ENCODE measurements around the gene ZDHHC14. TPM values are rescaled to one million over a fixed set of nuclear protein-coding genes. Genes with fewer than 3 reads are reported as not detected.

Gene ZDHHC14
- total and polyA plus RNA-seq, 2 of the 8 experiments (the other 6 are each of a cell fraction or from before 2014, with no cell fraction given) = 2.9 to 5.3 TPM

DNA sequence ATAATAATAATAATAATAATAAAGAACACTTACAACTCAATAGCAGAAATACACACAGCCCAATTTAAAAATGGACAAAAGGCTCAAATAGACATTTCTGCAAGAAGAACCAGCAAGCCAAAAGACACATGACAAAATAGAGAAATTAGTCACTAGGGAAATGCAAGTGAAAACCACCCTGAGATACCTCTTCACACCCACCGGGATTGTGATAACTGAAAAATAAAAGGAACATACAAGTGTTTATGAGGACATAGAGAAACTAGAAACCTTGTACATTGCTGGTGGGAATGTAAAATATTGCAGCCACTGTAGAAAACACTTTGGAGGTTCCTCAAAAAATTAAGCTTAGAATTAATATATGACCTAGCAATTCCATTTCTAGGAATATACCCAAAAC is 59.2 kb downstream of the ZDHHC14 start:
- Histone ChIP-seq H4K5ac (ENCODE audit: insufficient read length, low read depth, low read length) (no peak overlapping the region), H3K18ac (ENCODE audit: extremely low read depth, low read length) (no peak overlapping the region), H3K9ac (replicated peaks in 1 of 4; ENCODE audit: extremely low read depth in 1 of 4, low read depth in 3 of 4, low read length in 3 of 4) (no peak overlapping the region), H3K4me2 (ENCODE audit: insufficient read depth in 1 of 2, low read depth in 2 of 2, low read length in 2 of 2) (no peak overlapping the region), H2BK20ac (ENCODE audit: low read length) (no peak overlapping the region), H2AK5ac (ENCODE audit: low read depth, low read length) (no peak overlapping the region), H4K8ac (ENCODE audit: extremely low read depth, insufficient read depth, low read length) (no peak overlapping the region), H3K4ac (replicated peaks; ENCODE audit: insufficient read length, low read depth, low read length) (no peak overlapping the region), H3K4me1 (replicated peaks in 1 of 4; ENCODE audit: control insufficient read depth in 3 of 4, insufficient read depth in 4 of 4, low read length in 3 of 4) (peaks cover 0 to 7% (median 4%) of the 10 kb centered on the region in 4 experiments; a peak in 5 of 7 replicates), H3K14ac (ENCODE audit: insufficient read length) (no peak overlapping the region), H3K27ac (ENCODE audit: low read depth, low read length) (no peak overlapping the region), H3K27me3 (replicated peaks in 1 of 4; ENCODE audit: control insufficient read depth in 3 of 4, extremely low read depth in 1 of 4, insufficient read depth in 3 of 4, low read length in 3 of 4) (no peaks in the 10 kb centered on the region), H3K23me2 (ENCODE audit: low read depth, low read length) (peaks cover 2% of the 10 kb centered on the region; the same call in 1 of the 2 replicates), H2BK12ac (ENCODE audit: low read depth, low read length) (no peak overlapping the region), H3K4me3 (ENCODE audit: extremely low read depth in 1 of 4, insufficient read depth in 2 of 4, low read depth in 3 of 4, low read length in 4 of 4) (no peak overlapping the region), H3K23ac (ENCODE audit: insufficient read length) (no peak overlapping the region), H2BK120ac (replicated peaks; ENCODE audit: low read depth, low read length) (no peak overlapping the region), H2AFZ (ENCODE audit: low read length) (no peak overlapping the region), H2BK15ac (ENCODE audit: low read length) (no peak overlapping the region), H4K20me1 (replicated peaks in 1 of 2; ENCODE audit: control insufficient read depth in 1 of 2, insufficient read depth in 2 of 2, low read length in 2 of 2) (no peaks in the 10 kb centered on the region), H3K9me3 (ENCODE audit: insufficient read depth in 2 of 2, low read depth in 1 of 2, low read length in 1 of 2) (no peaks in the 10 kb centered on the region), H4K91ac (replicated peaks; ENCODE audit: insufficient read length, low read length) (no peak overlapping the region), H3K36me3 (ENCODE audit: control insufficient read depth in 2 of 4, insufficient read depth in 4 of 4, low read length in 3 of 4) (no peaks in the 10 kb centered on the region), H3K79me1 (ENCODE audit: low read depth, low read length) (no peaks in the 10 kb centered on the region; the same call in 1 of the 2 replicates), H2BK5ac (ENCODE audit: low read depth, low read length) (no peak overlapping the region), H3K79me2 (ENCODE audit: control insufficient read depth in 1 of 2, insufficient read depth in 2 of 2, low read length in 2 of 2) (no peaks in the 10 kb centered on the region), H3K56ac (replicated peaks; ENCODE audit: insufficient read length, low read depth, low read length) (no peak overlapping the region)
- POLR2A ChIA-PET (ENCODE audit: partially characterized antibody) = no interaction called here
- WGBS, 2 experiments (ENCODE audit: extremely low coverage in 1 of 2, insufficient coverage in 1 of 2, insufficient read length in 1 of 2, insufficient replicate concordance in 2 of 2, low coverage in 1 of 2, low lambda C conversion rate in 2 of 2, missing lambda C conversion rate in 1 of 2) = 88% methylated on average over 1 of the region's 1 CpG; no CpG with 5 or more reads in 1 of the 2 experiments
- CTCF ChIA-PET (ENCODE audit: partially characterized antibody) = interaction anchor here (1.6 kb wide), 1 partner anchor 125 kb away, joined by 3 read pairs; no protein-coding TSS in a partner anchor
- DNase-seq (ENCODE audit: low read depth in 1 of 2, low spot score in 2 of 2) (no peak), FAIRE-seq (no peak)
- TF ChIP-seq YY1 (IDR thresholded peaks at IDR 0.05; ENCODE audit: low read depth, low read length) (no peak), CTCF (IDR thresholded peaks at IDR 0.05; ENCODE audit: control extremely low read depth in 1 of 3, insufficient read depth in 1 of 3, low read depth in 1 of 3, low read length in 3 of 3) (no peak), SIN3A (conservative IDR thresholded peaks at IDR 0.05 in 1 of 2, IDR thresholded peaks at IDR 0.05 in 1 of 2; ENCODE audit: low read depth in 1 of 2, low read length in 2 of 2) (no peak), BCL11A (IDR thresholded peaks at IDR 0.05; ENCODE audit: low read depth in 2 of 2, low read length in 2 of 2) (no peak), CBX8 (IDR thresholded peaks at IDR 0.05; ENCODE audit: borderline replicate concordance, low read depth, low read length) (no peak), TEAD4 (IDR thresholded peaks at IDR 0.05; ENCODE audit: low read depth, low read length) (no peak), EP300 (IDR thresholded peaks at IDR 0.05; ENCODE audit: borderline replicate concordance in 1 of 2, low read depth in 2 of 2, low read length in 2 of 2) (no peak), SRF (IDR thresholded peaks at IDR 0.05; ENCODE audit: low read depth, low read length) (no peak), SAP30 (IDR thresholded peaks at IDR 0.05; ENCODE audit: insufficient read depth, insufficient replicate concordance, low read length) (no peak), PHF8 (conservative IDR thresholded peaks at IDR 0.05; ENCODE audit: low read depth, low read length) (no peak)
- TF ChIP-seq, protein P1, sequence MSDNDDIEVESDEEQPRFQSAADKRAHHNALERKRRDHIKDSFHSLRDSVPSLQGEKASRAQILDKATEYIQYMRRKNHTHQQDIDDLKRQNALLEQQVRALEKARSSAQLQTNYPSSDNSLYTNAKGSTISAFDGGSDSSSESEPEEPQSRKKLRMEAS (IDR thresholded peaks at IDR 0.05) = no peak
